ENCODE data around the gene P4HA1.
A peak's percentile ranks its signal among the peaks of the same experiment; 100 is the strongest.
"Not testable (repeated sequence)": the region's sequence is repeated elsewhere in the genome, so short reads cannot be mapped to it uniquely, and the experiment has no call there.

P4HA1 gene

DNA sequence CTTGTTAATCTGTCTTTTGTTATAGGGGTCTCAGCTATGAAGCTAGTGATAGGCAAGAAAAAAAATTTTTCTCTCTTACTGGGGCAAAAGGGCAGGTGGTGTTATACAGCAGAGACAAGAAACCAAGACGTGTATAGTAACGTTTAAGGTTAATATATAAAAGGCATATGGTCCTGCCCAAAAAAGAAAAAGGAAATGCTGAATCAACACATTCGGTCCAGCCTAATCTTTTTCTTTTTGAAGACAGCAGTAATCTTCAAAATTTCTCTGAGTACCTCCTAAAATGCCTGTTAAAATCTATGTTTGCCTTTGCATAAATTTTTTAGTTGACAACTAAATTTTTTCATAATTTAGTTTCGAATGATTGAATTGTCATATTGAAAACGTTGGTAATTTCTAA lies 54.5 kb downstream of the P4HA1 start:
- DNase-seq (ENCODE audit: low spot score), result no peak

GRCh38 chr10:73039635-73040034 lies 57.0 kb downstream of the P4HA1 start:
- DNase-seq (ENCODE audit: low spot score), result no peak

GRCh38 chr10:73036285-73036684 lies 60.4 kb downstream of the P4HA1 start:
- not testable (repeated sequence) for DNase-seq (ENCODE audit: low spot score)

DNA sequence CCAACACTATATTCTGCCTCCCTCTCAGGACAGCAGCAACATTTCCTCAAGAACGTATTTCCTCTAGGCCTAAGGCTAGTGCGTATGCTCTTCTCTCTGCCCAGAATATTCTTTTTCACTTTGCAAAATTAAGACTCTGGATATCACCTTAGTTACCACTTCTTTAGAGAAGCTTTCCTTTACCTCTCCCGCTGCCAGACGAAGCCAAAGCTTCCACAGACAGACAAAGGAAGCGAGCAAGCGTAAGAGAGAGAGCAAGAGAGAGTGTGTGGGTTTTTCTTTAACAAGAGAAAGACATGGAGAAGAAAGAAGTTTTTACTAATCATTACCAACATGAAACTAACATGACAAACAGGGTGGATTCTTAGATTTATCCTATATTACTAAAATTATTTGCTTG lies 64.1 kb downstream of the P4HA1 start:
- no peak for DNase-seq (ENCODE audit: low spot score)

DNA sequence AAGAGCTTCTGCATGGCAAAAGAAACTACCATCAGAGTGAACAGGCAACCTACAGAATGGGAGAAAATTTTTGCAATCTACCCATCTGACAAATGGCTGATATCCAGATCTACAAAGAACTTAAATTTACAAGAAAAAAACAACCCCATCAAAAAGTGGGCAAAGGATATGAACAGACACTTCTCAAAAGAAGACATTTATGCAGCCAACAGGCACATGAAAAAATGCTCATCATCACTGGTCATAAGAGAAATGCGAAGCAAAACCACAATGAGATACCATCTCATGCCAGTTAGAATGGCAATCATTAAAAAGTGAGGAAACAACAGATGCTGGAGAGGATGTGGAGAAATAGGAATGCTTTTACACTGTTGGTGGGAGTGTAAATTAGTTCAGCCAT lies 70.0 kb downstream of the P4HA1 start:
- not testable (repeated sequence) for DNase-seq (ENCODE audit: low spot score)

DNA sequence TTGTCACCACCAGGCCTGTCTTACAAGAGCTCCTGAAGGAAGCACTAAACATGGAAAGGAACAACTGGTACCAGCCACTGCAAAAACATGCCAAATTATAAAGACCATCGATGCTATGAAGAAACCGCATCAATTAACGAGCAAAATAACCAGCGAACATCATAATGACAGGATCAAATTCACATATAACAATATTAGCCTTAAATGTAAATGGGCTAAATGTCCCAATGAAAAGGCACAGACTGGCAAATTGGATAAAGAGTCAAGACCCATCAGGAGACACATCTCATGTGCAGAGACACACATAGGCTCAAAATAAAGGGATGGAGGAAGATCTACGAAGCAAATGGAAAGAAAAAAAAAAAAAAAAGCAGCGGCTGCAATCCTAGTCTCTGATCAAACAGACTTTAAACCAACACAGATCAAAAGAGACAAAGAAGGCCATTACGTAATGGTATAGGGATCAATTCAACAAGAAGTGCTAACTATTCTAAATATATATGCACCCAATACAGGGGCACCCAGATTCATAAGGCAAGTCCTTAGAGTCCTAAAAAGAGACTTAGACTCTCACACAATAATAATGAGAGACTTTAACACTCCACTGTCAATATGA lies 73.1 kb downstream of the P4HA1 start:
- not testable (repeated sequence) for DNase-seq (ENCODE audit: low spot score)

GRCh38 chr10:73022961-73023360 lies 73.7 kb downstream of the P4HA1 start:
- DNase-seq (ENCODE audit: low spot score), result not testable (repeated sequence)

DNA sequence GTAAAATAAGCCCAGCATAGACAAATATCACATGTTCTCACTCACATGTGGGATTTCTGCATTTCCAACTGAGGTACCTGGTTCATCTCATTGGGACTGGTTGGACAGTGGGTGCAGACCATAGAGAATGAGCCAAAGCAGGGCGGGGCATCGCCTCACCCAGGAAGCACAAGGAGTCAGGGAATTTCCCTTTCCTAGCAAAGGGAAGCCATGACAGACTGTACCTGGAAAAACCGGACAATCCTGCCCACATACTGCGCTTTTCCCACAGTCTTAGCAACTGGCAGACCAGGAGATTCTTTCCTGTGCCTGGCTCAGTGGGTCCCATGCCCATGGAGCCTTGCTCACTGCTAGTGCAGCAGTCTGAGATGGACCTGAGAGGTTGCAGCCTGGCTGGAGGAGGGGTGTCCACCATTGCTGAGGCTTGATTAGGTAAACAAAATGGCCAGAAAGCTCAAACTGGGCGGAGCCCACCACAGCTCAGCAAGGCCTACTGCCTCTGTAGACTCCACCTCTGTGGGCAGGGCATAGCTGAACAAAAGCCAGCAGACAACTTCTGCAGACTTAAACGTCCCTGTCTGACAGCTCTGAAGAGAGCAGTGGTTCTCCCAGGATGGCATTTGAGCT lies 75.0 kb downstream of the P4HA1 start:
- not testable (repeated sequence) for DNase-seq (ENCODE audit: low spot score)

GRCh38 chr10:73021050-73021449 lies 75.6 kb downstream of the P4HA1 start:
- DNase-seq (ENCODE audit: low spot score), result no peak

DNA sequence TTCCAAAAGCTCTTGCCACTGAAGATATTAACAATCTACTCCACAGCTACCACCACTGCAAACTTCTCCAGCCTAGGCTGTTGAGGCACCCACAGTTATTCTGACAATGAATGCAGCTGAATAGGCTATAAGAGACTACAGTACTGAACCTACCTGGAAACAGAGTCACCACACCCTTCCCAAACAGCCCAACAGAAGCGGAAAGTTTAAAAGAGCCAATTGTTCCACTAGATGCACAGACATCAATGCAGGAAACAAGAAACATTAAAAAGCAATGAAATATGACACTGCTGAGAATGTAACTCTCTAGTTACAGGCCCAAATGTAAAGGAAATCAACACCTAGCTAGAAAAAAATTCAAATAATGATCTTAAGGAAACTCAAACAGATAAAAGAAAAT lies 77.6 kb downstream of the P4HA1 start:
- no peak for DNase-seq (ENCODE audit: low spot score)

GRCh38 chr10:73018632-73019031 lies 78.0 kb downstream of the P4HA1 start:
- DNase-seq (ENCODE audit: low spot score), result no peak

DNA sequence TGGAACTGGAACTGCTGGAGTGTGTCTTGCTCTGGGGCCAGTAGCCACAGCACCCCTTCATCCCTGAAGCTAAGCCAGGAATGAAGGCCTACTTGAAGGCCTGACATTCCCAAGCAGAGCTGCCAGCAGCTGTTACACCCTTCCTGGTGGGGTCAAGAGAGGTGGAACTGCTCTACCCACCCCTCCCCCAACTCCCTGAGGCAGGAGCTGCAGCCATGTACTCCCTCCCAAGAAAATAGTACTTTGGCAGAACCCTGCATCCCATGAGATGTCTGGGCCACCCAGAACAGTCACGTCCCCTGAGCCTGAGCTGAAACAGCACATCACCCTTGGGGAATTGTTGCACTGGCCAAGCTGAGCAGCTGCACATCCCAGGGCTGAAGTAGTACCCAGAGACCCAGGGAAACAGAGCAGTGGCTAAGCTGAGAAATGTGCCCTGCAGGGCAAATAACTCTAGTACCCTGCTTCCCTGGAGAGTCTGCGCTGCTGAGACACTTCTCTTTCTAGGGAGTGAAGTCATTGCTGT lies 78.6 kb downstream of the P4HA1 start:
- DNase-seq (ENCODE audit: low spot score), result no peak

GRCh38 chr10:73015779-73016178 lies 80.9 kb downstream of the P4HA1 start:
- no peak for DNase-seq (ENCODE audit: low spot score)

DNA sequence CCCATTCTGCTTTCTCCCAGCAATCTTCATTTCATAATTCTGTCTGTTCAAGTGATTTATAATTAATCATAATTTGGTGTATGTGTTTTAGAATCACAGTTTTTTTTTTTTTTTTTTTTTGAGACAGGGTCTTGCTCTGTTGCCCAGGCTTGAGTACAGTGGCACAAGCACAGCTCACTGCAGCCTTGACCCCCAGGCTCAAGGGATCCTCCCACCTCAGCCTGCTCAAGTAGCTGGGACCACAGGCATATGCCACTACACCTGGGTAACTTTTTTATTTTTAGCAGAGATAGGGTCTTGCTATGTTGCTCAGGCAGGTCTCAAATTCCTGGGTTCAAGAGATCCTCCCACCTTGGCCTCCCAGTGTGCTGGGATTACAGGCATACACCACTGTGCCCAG lies 92.8 kb downstream of the P4HA1 start:
- no peak for DNase-seq (ENCODE audit: low spot score)

GRCh38 chr10:73000973-73001372 lies 95.7 kb downstream of the P4HA1 start:
- no peak for DNase-seq (ENCODE audit: low spot score)

DNA sequence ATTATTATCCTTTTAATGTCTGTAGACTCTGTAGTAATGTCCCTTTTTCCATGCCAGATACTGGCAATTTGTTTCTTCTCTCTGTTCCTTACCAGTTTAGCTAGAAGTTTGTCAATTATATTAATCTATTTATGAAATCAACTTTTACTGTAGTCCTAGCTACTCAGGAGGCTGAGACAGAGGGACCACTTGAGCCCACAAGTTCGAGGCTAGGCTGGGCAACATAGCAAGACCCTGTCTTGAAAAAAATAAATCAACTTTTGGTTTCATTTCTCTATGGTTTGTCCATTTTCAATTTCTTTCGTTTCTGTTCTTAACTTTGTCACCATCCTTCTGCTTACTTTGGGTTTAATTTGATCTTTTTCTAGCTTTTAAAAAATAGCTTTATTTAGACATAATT lies 99.6 kb downstream of the P4HA1 start:
- DNase-seq (ENCODE audit: low spot score), result no peak

- not testable (repeated sequence) for DNase-seq (ENCODE audit: low spot score)
These were observed 101.2 kb downstream of the P4HA1 start for GRCh38 chr10:72995459-72995858.

DNA sequence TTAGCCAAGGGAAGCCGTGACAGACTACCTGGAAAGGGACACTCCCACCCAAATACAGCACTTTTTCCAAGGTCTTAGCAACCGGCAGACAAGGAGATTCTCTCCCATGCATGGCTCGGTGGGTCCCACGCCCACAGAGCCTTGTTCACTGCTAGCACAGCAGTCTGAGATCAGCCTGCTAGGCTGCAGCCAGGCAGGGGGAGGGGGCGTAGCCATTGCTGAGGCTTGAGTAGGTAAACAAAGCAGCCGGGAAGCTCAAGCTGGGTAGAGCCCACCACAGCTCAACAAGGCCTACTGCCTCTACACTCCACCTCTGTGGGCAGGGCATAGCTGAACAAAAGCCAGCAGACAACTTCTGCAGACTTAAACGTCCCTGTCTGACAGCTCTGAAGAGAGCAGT lies 106.9 kb downstream of the P4HA1 start:
- DNase-seq (ENCODE audit: low spot score), result not testable (repeated sequence)

DNA sequence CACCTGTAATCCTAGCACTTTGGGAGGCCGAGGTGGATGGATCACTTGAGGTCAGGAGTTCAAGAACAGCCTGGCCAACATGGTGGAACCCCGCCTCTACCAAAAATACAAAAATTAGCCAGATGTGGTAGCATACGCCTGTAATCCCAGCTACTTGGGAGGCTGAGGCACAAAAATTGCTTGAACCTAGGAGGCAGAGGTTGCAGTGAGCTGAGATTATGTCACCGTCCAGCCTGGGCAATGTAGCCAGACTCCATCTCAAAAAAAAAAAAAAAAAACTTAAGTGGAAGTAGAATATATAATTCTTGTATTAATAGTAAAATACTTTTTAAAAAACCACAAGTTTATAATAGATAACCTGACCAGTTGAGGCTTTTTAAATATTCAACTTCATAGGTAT lies 112.0 kb downstream of the P4HA1 start:
- DNase-seq (ENCODE audit: low spot score), result not testable (repeated sequence)

- peak; percentile 14 for DNase-seq (ENCODE audit: low spot score)
These were observed 114.7 kb downstream of the P4HA1 start for GRCh38 chr10:72981882-72982529.

- no peak for DNase-seq (ENCODE audit: low spot score)
These were observed 115.4 kb downstream of the P4HA1 start for GRCh38 chr10:72981028-72981881.

- no peak for DNase-seq (ENCODE audit: low spot score)
These were observed 116.3 kb downstream of the P4HA1 start for GRCh38 chr10:72980348-72980747.
